ENCODE measurements around the gene XRN1. TPM values are rescaled to one million over a fixed set of nuclear protein-coding genes. Genes with fewer than 3 reads are reported as not detected.

XRN1 gene
- total RNA-seq, 1 experiment from 2014 or later = 16.5 TPM

- Histone ChIP-seq H3K4me1 (ENCODE audit: insufficient read depth, low read length) (peaks cover 3% of the 10 kb centered on the region; the same call in 1 of the 2 replicates), H3K36me3 (ENCODE audit: low read depth, low read length) (no peaks in the 10 kb centered on the region), H3K27me3 (ENCODE audit: low read length) (no peaks in the 10 kb centered on the region), H3K9me3 (ENCODE audit: low read length) (no peaks in the 10 kb centered on the region), H3K27ac (ENCODE audit: low read length) (no peak overlapping the region), H2AFZ (ENCODE audit: low read length) (no peak overlapping the region), H3K79me2 (ENCODE audit: low read length) (no peaks in the 10 kb centered on the region), H3K4me3 (ENCODE audit: low read length) (no peak overlapping the region), H4K20me1 (ENCODE audit: low read length) (no peaks in the 10 kb centered on the region), H3K9me2 (replicated peaks; ENCODE audit: low read length) (no peaks in the 10 kb centered on the region), H3K9ac (ENCODE audit: low read length) (no peak overlapping the region), H3F3A (ENCODE audit: low read length, unreplicated experiment) (no peaks in the 10 kb centered on the region), H3K4me2 (ENCODE audit: low read length) (no peak overlapping the region)
- TF ChIP-seq CTCF (conservative IDR thresholded peaks at IDR 0.05; ENCODE audit: low read depth, low read length) (no peak), EZH2phosphoT487 (IDR thresholded peaks at IDR 0.05; ENCODE audit: borderline replicate concordance, low read length) (no peak), EZH2 (IDR thresholded peaks at IDR 0.05; ENCODE audit: low read length, unreplicated experiment) (no peak)
- CTCF ChIA-PET = no interaction called here
- DNase-seq (no peak), ATAC-seq (no peak)
- intact Hi-C loops (cut with micrococcal nuclease) = no loop called here
- POLR2A ChIA-PET (ENCODE audit: unreplicated experiment) = no interaction called here
- BruUV-seq (replicated peaks) = no TSS peak
Measured at GRCh38 chr3:142268426-142268825, 179.4 kb downstream of the XRN1 start.

- Histone ChIP-seq H2AFZ (ENCODE audit: low read length) (no peak overlapping the region), H3K36me3 (ENCODE audit: low read depth, low read length) (no peaks in the 10 kb centered on the region), H3K79me2 (ENCODE audit: low read length) (no peaks in the 10 kb centered on the region), H3K27me3 (ENCODE audit: low read length) (no peaks in the 10 kb centered on the region), H3K4me1 (ENCODE audit: insufficient read depth, low read length) (peaks cover 6% of the 10 kb centered on the region; the same call in 1 of the 2 replicates), H3K4me2 (ENCODE audit: low read length) (no peak overlapping the region), H3K9ac (ENCODE audit: low read length) (no peak overlapping the region), H4K20me1 (ENCODE audit: low read length) (no peaks in the 10 kb centered on the region), H3K9me3 (ENCODE audit: low read length) (no peaks in the 10 kb centered on the region), H3F3A (ENCODE audit: low read length, unreplicated experiment) (no peaks in the 10 kb centered on the region), H3K9me2 (replicated peaks; ENCODE audit: low read length) (no peaks in the 10 kb centered on the region), H3K27ac (ENCODE audit: low read length) (no peak overlapping the region), H3K4me3 (ENCODE audit: low read length) (no peak overlapping the region)
- BruUV-seq (replicated peaks) = no TSS peak
- DNase-seq = no peak
- POLR2A ChIA-PET (ENCODE audit: unreplicated experiment) = no interaction called here
- intact Hi-C loops (cut with micrococcal nuclease) = no loop called here
- CTCF ChIA-PET = no interaction called here
- TF ChIP-seq EZH2phosphoT487 (IDR thresholded peaks at IDR 0.05; ENCODE audit: borderline replicate concordance, low read length) = no peak
- TF ChIP-seq CTCF (conservative IDR thresholded peaks at IDR 0.05; ENCODE audit: low read depth, low read length) = no peak
- TF ChIP-seq EZH2 (IDR thresholded peaks at IDR 0.05; ENCODE audit: low read length, unreplicated experiment) = no peak
- ATAC-seq = no peak
Measured at GRCh38 chr3:142267269-142267668, 180.6 kb downstream of the XRN1 start.

- no peak overlapping the region for H3K27ac ChIP-seq (ENCODE audit: low read length)
- no peak overlapping the region for H2AFZ ChIP-seq (ENCODE audit: low read length)
- POLR2A ChIA-PET (ENCODE audit: unreplicated experiment) = no interaction called here
- no peak overlapping the region for H3K9ac ChIP-seq (ENCODE audit: low read length)
- CTCF ChIA-PET = no interaction called here
- TF ChIP-seq CTCF (conservative IDR thresholded peaks at IDR 0.05; ENCODE audit: low read depth, low read length) (no peak), EZH2phosphoT487 (IDR thresholded peaks at IDR 0.05; ENCODE audit: borderline replicate concordance, low read length) (no peak), EZH2 (IDR thresholded peaks at IDR 0.05; ENCODE audit: low read length, unreplicated experiment) (no peak)
- intact Hi-C loops (cut with micrococcal nuclease) = no loop called here
- no peaks in the 10 kb centered on the region for H4K20me1 ChIP-seq (ENCODE audit: low read length)
- H3K9me3 ChIP-seq (ENCODE audit: low read length) = no peaks in the 10 kb centered on the region
- peak; percentile 61 for ATAC-seq
- no peaks in the 10 kb centered on the region for H3K27me3 ChIP-seq (ENCODE audit: low read length)
- H3K4me3 ChIP-seq (ENCODE audit: low read length) = no peak overlapping the region
- H3F3A ChIP-seq (ENCODE audit: low read length, unreplicated experiment) = no peaks in the 10 kb centered on the region
- no TSS peak for BruUV-seq (replicated peaks)
- no peaks in the 10 kb centered on the region for H3K79me2 ChIP-seq (ENCODE audit: low read length)
- peak; percentile 63 for DNase-seq
- no peaks in the 10 kb centered on the region for H3K9me2 ChIP-seq (replicated peaks; ENCODE audit: low read length)
- H3K4me2 ChIP-seq (ENCODE audit: low read length) = 0 out of 2 replicates have a peak overlapping the region, but pooled peaks have one; percentile 26
- H3K4me1 ChIP-seq (ENCODE audit: insufficient read depth, low read length) = peaks cover 6% of the 10 kb centered on the region; the same call in 1 of the 2 replicates
- H3K36me3 ChIP-seq (ENCODE audit: low read depth, low read length) = no peaks in the 10 kb centered on the region
Measured at GRCh38 chr3:142263112-142263511, 184.7 kb downstream of the XRN1 start.

Data from PC-3 (cell line).